Stimulated activated naive CD8-positive, alpha-beta T cell treated with anti-CD3 and anti-CD28 coated beads, Interleukin-15, Interleukin-2, amounts not matched to agents 100 ng/mL and 50 ng/mL, for 24 hours (primary cell): ENCODE measurements around the gene TOLLIP.

Experiments used
- H3K27ac Mint-ChIP-seq: one replicate; pipeline ENCODE4 v1.8.0; 2021; ENCODE audit warnings: mild to moderate bottlenecking, mixed read lengths
- H3K27me3 Mint-ChIP-seq: one replicate; pipeline ENCODE4 v1.8.0; 2021; ENCODE audit warnings: mixed read lengths
- H3K36me3 Mint-ChIP-seq: one replicate; pipeline ENCODE4 v1.8.0; 2021; ENCODE audit warnings: low read depth, mixed read lengths
- H3K4me1 Mint-ChIP-seq: one replicate; pipeline ENCODE4 v1.8.0; 2021; ENCODE audit warnings: low read depth, mixed read lengths
- H3K4me3 Mint-ChIP-seq: one replicate; pipeline ENCODE4 v1.8.0; 2021; ENCODE audit warnings: mild to moderate bottlenecking, mixed read lengths
- H3K9me3 Mint-ChIP-seq: one replicate; pipeline ENCODE4 v1.8.0; 2021; ENCODE audit warnings: mixed read lengths

TOLLIP gene

GRCh38 chr11:1308743-1309497, 512 bp downstream of the TOLLIP start:
- Mint-ChIP-seq H3K9me3 (peaks cover 6% of the 10 kb centered on the region), H3K27ac (peak overlapping the region; percentile 41)

GRCh38 chr11:1307998-1308742, 1.3 kb downstream of the TOLLIP start:
- no peaks in the 10 kb centered on the region for H3K27me3 Mint-ChIP-seq
- H3K4me3 Mint-ChIP-seq, result peak overlapping the region; percentile 76
- peaks cover 6% of the 10 kb centered on the region for H3K9me3 Mint-ChIP-seq
- H3K36me3 Mint-ChIP-seq, result peaks cover 18% of the 10 kb centered on the region
- H3K27ac Mint-ChIP-seq, result peak overlapping the region; percentile 41
- H3K4me1 Mint-ChIP-seq, result peaks cover 50% of the 10 kb centered on the region

More at GRCh38 chr11:1308743-1309497, 512 bp downstream of the TOLLIP start:
- no peaks in the 10 kb centered on the region for H3K27me3 Mint-ChIP-seq
- H3K4me1 Mint-ChIP-seq, result peaks cover 50% of the 10 kb centered on the region
- H3K36me3 Mint-ChIP-seq, result peaks cover 18% of the 10 kb centered on the region
- peak overlapping the region; percentile 76 for H3K4me3 Mint-ChIP-seq

GRCh38 chr11:1307163-1307870, 2.1 kb downstream of the TOLLIP start:
- H3K4me1 Mint-ChIP-seq, result peaks cover 50% of the 10 kb centered on the region

GRCh38 chr11:1306186-1307162, 3.0 kb downstream of the TOLLIP start:
- Mint-ChIP-seq H3K9me3 (peaks cover 3% of the 10 kb centered on the region), H3K27me3 (no peaks in the 10 kb centered on the region), H3K4me3 (no peak overlapping the region), H3K27ac (no peak overlapping the region), H3K36me3 (peaks cover 8% of the 10 kb centered on the region), H3K4me1 (peaks cover 47% of the 10 kb centered on the region)

More at GRCh38 chr11:1307163-1307870, 2.1 kb downstream of the TOLLIP start:
- peaks cover 6% of the 10 kb centered on the region for H3K9me3 Mint-ChIP-seq
- H3K27ac Mint-ChIP-seq, result no peak overlapping the region
- no peaks in the 10 kb centered on the region for H3K27me3 Mint-ChIP-seq
- peaks cover 15% of the 10 kb centered on the region for H3K36me3 Mint-ChIP-seq
- H3K4me3 Mint-ChIP-seq, result peak overlapping the region; percentile 35

- Mint-ChIP-seq H3K27ac (no peak overlapping the region), H3K9me3 (no peaks in the 10 kb centered on the region), H3K4me1 (peaks cover 38% of the 10 kb centered on the region), H3K36me3 (peaks cover 4% of the 10 kb centered on the region), H3K27me3 (no peaks in the 10 kb centered on the region), H3K4me3 (no peak overlapping the region)
These were observed 3.9 kb downstream of the TOLLIP start for GRCh38 chr11:1305501-1306056.

GRCh38 chr11:1305063-1305495, 4.4 kb downstream of the TOLLIP start:
- Mint-ChIP-seq H3K36me3 (peaks cover 7% of the 10 kb centered on the region), H3K27ac (no peak overlapping the region), H3K4me1 (peaks cover 36% of the 10 kb centered on the region), H3K4me3 (no peak overlapping the region), H3K9me3 (no peaks in the 10 kb centered on the region), H3K27me3 (no peaks in the 10 kb centered on the region)

GRCh38 chr11:1304380-1304779, 5.1 kb downstream of the TOLLIP start:
- Mint-ChIP-seq H3K4me3 (no peak overlapping the region), H3K9me3 (no peaks in the 10 kb centered on the region), H3K4me1 (peaks cover 36% of the 10 kb centered on the region), H3K27me3 (no peaks in the 10 kb centered on the region), H3K36me3 (peaks cover 10% of the 10 kb centered on the region), H3K27ac (peak overlapping the region; percentile 8)

- H3K36me3 Mint-ChIP-seq, result peaks cover 13% of the 10 kb centered on the region
- H3K9me3 Mint-ChIP-seq, result no peaks in the 10 kb centered on the region
- H3K4me1 Mint-ChIP-seq, result peaks cover 36% of the 10 kb centered on the region
- no peak overlapping the region for H3K4me3 Mint-ChIP-seq
- no peaks in the 10 kb centered on the region for H3K27me3 Mint-ChIP-seq
- H3K27ac Mint-ChIP-seq, result peak overlapping the region; percentile 8
These were observed 5.5 kb downstream of the TOLLIP start for GRCh38 chr11:1303973-1304372.

GRCh38 chr11:1303126-1303821, 6.2 kb downstream of the TOLLIP start:
- Mint-ChIP-seq H3K36me3 (peaks cover 13% of the 10 kb centered on the region), H3K9me3 (no peaks in the 10 kb centered on the region), H3K27ac (no peak overlapping the region), H3K27me3 (no peaks in the 10 kb centered on the region), H3K4me1 (peaks cover 33% of the 10 kb centered on the region), H3K4me3 (no peak overlapping the region)

GRCh38 chr11:1302461-1303125, 6.8 kb downstream of the TOLLIP start:
- no peaks in the 10 kb centered on the region for H3K27me3 Mint-ChIP-seq
- H3K36me3 Mint-ChIP-seq, result peaks cover 13% of the 10 kb centered on the region
- no peak overlapping the region for H3K27ac Mint-ChIP-seq
- H3K4me1 Mint-ChIP-seq, result peaks cover 26% of the 10 kb centered on the region
- H3K9me3 Mint-ChIP-seq, result no peaks in the 10 kb centered on the region
- no peak overlapping the region for H3K4me3 Mint-ChIP-seq

- H3K4me1 Mint-ChIP-seq, result peaks cover 20% of the 10 kb centered on the region
- no peak overlapping the region for H3K27ac Mint-ChIP-seq
These were observed 7.4 kb downstream of the TOLLIP start for GRCh38 chr11:1302041-1302460.

GRCh38 chr11:1301220-1302000, 8.0 kb downstream of the TOLLIP start:
- H3K36me3 Mint-ChIP-seq, result peaks cover 13% of the 10 kb centered on the region
- no peaks in the 10 kb centered on the region for H3K9me3 Mint-ChIP-seq
- no peaks in the 10 kb centered on the region for H3K27me3 Mint-ChIP-seq
- no peak overlapping the region for H3K27ac Mint-ChIP-seq
- H3K4me3 Mint-ChIP-seq, result no peak overlapping the region
- H3K4me1 Mint-ChIP-seq, result peaks cover 15% of the 10 kb centered on the region

More at GRCh38 chr11:1302041-1302460, 7.4 kb downstream of the TOLLIP start:
- Mint-ChIP-seq H3K27me3 (no peaks in the 10 kb centered on the region), H3K9me3 (no peaks in the 10 kb centered on the region), H3K36me3 (peaks cover 13% of the 10 kb centered on the region), H3K4me3 (no peak overlapping the region)
